HepG2 (cell line): ENCODE results near the gene ACSL3. TPM values are rescaled to one million over a fixed set of nuclear protein-coding genes. Genes with fewer than 3 reads are reported as not detected.

Source experiments
- ASH2L ChIP-seq: fragments of 300-600, 200-600 bp; sonication (generic); IDR thresholded peaks from 2 replicates; pipeline ENCODE4 v1.7.0; 2017; ENCODE audit warnings: low read depth, mild to moderate bottlenecking, moderate library complexity, mixed read lengths, low read length; ENCODE audit not compliant: insufficient read length
- DRAP1 ChIP-seq: IDR thresholded peaks from 2 replicates; pipeline ENCODE4 v1.6.1; 2016; ENCODE audit warnings: missing genetic modification reagents, missing compliant biosample characterization
- ETV6 ChIP-seq: sonication (generic); formaldehyde crosslinking; conservative IDR thresholded peaks from 2 replicates; pipeline ENCODE4 v1.4.0; 2020; ENCODE audit warnings: missing genetic modification reagents
- GATAD2A ChIP-seq: IDR thresholded peaks from 2 replicates; pipeline ENCODE4 v1.6.1; 2016
- HHEX ChIP-seq: IDR thresholded peaks from 2 replicates; pipeline ENCODE4 v1.6.1; 2016; ENCODE audit warnings: control low read depth
- KDM4B ChIP-seq: sonication (generic); formaldehyde crosslinking; IDR thresholded peaks from 2 replicates; pipeline ENCODE4 v1.4.0; 2020; ENCODE audit warnings: missing genetic modification reagents
- MBNL3 ChIP-seq: fragments of 250-450 bp; sonication (Bioruptor Pico); conservative IDR thresholded peaks from 2 replicates; pipeline ENCODE4 v1.8.0; 2022; ENCODE audit warnings: mild to moderate bottlenecking, inconsistent platforms
- MED13 ChIP-seq: sonication (generic); formaldehyde crosslinking; IDR thresholded peaks from 2 replicates; pipeline ENCODE4 v1.5.0; 2020; ENCODE audit warnings: missing genetic modification reagents
- NONO ChIP-seq, 2 experiments: fragments of 450-650 bp in 1 of 2; sonication (generic) in 1 of 2; formaldehyde crosslinking in 1 of 2; IDR thresholded peaks in 1 of 2; conservative IDR thresholded peaks in 1 of 2; 2 replicates each; pipeline versions ENCODE4 v1.6.1 to v1.8.0; 2017 to 2022; ENCODE audit warnings: mild to moderate bottlenecking in 1 of 2, missing genetic modification reagents in 1 of 2, moderate library complexity in 1 of 2
- RBM22 ChIP-seq: fragments of 200-400 bp; formaldehyde crosslinking; optimal IDR thresholded peaks from 2 replicates; pipeline ENCODE3; 2017; ENCODE audit warnings: mild to moderate bottlenecking, low read length, moderate library complexity
- RCOR2 ChIP-seq: IDR thresholded peaks from 2 replicates; pipeline ENCODE4 v1.6.1; 2016; ENCODE audit warnings: missing biosample characterization, missing genetic modification reagents
- SOX6 ChIP-seq, 2 experiments: fragments of 450-650 bp in 1 of 2; sonication (generic) in 1 of 2; formaldehyde crosslinking in 1 of 2; IDR thresholded peaks; 2 replicates each; pipeline versions ENCODE4 v1.4.0 to v1.6.1; 2017 to 2020; ENCODE audit warnings: antibody characterized with exemption in 1 of 2, mild to moderate bottlenecking in 1 of 2, missing genetic modification reagents in 1 of 2
- ZNF780A ChIP-seq: sonication (generic); formaldehyde crosslinking; IDR thresholded peaks from 2 replicates; pipeline ENCODE4 v1.8.0; 2022; ENCODE audit warnings: mild to moderate bottlenecking, missing genetic modification reagents, moderate library complexity
- ZNF790 ChIP-seq: sonication (generic); formaldehyde crosslinking; IDR thresholded peaks from 2 replicates; pipeline ENCODE4 v1.8.0; 2022; ENCODE audit warnings: missing genetic modification reagents, mild to moderate bottlenecking, borderline replicate concordance
- ZSCAN25 ChIP-seq: sonication (generic); formaldehyde crosslinking; IDR thresholded peaks from 2 replicates; pipeline ENCODE4 v1.8.0; 2022; ENCODE audit warnings: mild to moderate bottlenecking, missing genetic modification reagents
- polyA plus RNA-seq, 8 experiments: library from polyadenylated mRNA; depleted of rRNA in 3 of 8; stranded (reverse) in 7 of 8; unstranded in 1 of 8; fragments of >200 nt; fragmentation: Illumina TruSeq in 4 of 8; extraction: Trizol in 4 of 8; gene quantifications; 2 replicates each; pipeline versions ENCODE4 v1.2.1 to v1.2.3, GENCODE V29; 2011 to 2016; ENCODE audit warnings: low read depth in 4 of 8, missing spikeins in 1 of 8, mixed read lengths in 1 of 8; ENCODE audit not compliant: insufficient read depth in 1 of 8
- total RNA-seq, 5 experiments: library from RNA; depleted of rRNA; stranded (reverse); fragments of >200 nt; fragmentation: Illumina TruSeq; extraction: Trizol; gene quantifications; 2 replicates each; pipeline ENCODE4 v1.2.3, GENCODE V29; 2016; ENCODE audit warnings: low read depth in 1 of 5
- TF ChIP-seq, protein P1 (sequence below): sonication (generic); formaldehyde crosslinking; IDR thresholded peaks from 2 replicates; pipeline ENCODE4 v1.4.0; 2020; ENCODE audit warnings: mild to moderate bottlenecking, missing genetic modification reagents
- TF ChIP-seq, protein P2 (sequence below): sonication (generic); formaldehyde crosslinking; IDR thresholded peaks from 2 replicates; pipeline ENCODE4 v1.5.1; 2020; ENCODE audit warnings: mild to moderate bottlenecking, missing genetic modification reagents, moderate library complexity
- TF ChIP-seq, protein P3 (sequence below): sonication (generic); formaldehyde crosslinking; IDR thresholded peaks from 2 replicates; pipeline ENCODE4 v1.9.0; 2021; ENCODE audit warnings: mild to moderate bottlenecking, missing genetic modification reagents

ACSL3 gene
- total and polyA plus RNA-seq, 2 of the 13 experiments (the other 11 are each of a cell fraction or from before 2014, with no cell fraction given), result 305 to 365 TPM

- TF ChIP-seq ETV6 (CRISPR knock-in tag), result no peak
- peak; percentile 69 for TF ChIP-seq GATAD2A
- TF ChIP-seq KDM4B (CRISPR knock-in tag), result no peak
- TF ChIP-seq ASH2L, result no peak
- TF ChIP-seq NONO (IDR thresholded peaks at IDR 0.05), result no peak
- TF ChIP-seq NONO (CRISPR knock-in tag; conservative IDR thresholded peaks at IDR 0.05), result peak; percentile 50; the same call in 1 of the 2 replicates
- TF ChIP-seq, protein P1, sequence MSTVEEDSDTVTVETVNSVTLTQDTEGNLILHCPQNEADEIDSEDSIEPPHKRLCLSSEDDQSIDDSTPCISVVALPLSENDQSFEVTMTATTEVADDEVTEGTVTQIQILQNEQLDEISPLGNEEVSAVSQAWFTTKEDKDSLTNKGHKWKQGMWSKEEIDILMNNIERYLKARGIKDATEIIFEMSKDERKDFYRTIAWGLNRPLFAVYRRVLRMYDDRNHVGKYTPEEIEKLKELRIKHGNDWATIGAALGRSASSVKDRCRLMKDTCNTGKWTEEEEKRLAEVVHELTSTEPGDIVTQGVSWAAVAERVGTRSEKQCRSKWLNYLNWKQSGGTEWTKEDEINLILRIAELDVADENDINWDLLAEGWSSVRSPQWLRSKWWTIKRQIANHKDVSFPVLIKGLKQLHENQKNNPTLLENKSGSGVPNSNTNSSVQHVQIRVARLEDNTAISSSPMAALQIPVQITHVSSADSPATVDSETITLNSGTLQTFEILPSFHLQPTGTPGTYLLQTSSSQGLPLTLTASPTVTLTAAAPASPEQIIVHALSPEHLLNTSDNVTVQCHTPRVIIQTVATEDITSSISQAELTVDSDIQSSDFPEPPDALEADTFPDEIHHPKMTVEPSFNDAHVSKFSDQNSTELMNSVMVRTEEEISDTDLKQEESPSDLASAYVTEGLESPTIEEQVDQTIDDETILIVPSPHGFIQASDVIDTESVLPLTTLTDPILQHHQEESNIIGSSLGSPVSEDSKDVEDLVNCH (CRISPR knock-in tag), result no peak
- TF ChIP-seq DRAP1, result no peak
- no peak for TF ChIP-seq SOX6 (IDR thresholded peaks at IDR 0.05)
- peak; percentile 52; the same call in 1 of the 2 replicates for TF ChIP-seq SOX6 (CRISPR knock-in tag; IDR thresholded peaks at IDR 0.05)
- TF ChIP-seq, protein P2, sequence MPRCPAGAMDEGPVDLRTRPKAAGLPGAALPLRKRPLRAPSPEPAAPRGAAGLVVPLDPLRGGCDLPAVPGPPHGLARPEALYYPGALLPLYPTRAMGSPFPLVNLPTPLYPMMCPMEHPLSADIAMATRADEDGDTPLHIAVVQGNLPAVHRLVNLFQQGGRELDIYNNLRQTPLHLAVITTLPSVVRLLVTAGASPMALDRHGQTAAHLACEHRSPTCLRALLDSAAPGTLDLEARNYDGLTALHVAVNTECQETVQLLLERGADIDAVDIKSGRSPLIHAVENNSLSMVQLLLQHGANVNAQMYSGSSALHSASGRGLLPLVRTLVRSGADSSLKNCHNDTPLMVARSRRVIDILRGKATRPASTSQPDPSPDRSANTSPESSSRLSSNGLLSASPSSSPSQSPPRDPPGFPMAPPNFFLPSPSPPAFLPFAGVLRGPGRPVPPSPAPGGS, result no peak
- 0 out of 2 replicates have a peak, but pooled peaks have one; percentile 27 for TF ChIP-seq ZNF780A (CRISPR knock-in tag)
- peak; percentile 97 for TF ChIP-seq RBM22
- TF ChIP-seq, protein P3, sequence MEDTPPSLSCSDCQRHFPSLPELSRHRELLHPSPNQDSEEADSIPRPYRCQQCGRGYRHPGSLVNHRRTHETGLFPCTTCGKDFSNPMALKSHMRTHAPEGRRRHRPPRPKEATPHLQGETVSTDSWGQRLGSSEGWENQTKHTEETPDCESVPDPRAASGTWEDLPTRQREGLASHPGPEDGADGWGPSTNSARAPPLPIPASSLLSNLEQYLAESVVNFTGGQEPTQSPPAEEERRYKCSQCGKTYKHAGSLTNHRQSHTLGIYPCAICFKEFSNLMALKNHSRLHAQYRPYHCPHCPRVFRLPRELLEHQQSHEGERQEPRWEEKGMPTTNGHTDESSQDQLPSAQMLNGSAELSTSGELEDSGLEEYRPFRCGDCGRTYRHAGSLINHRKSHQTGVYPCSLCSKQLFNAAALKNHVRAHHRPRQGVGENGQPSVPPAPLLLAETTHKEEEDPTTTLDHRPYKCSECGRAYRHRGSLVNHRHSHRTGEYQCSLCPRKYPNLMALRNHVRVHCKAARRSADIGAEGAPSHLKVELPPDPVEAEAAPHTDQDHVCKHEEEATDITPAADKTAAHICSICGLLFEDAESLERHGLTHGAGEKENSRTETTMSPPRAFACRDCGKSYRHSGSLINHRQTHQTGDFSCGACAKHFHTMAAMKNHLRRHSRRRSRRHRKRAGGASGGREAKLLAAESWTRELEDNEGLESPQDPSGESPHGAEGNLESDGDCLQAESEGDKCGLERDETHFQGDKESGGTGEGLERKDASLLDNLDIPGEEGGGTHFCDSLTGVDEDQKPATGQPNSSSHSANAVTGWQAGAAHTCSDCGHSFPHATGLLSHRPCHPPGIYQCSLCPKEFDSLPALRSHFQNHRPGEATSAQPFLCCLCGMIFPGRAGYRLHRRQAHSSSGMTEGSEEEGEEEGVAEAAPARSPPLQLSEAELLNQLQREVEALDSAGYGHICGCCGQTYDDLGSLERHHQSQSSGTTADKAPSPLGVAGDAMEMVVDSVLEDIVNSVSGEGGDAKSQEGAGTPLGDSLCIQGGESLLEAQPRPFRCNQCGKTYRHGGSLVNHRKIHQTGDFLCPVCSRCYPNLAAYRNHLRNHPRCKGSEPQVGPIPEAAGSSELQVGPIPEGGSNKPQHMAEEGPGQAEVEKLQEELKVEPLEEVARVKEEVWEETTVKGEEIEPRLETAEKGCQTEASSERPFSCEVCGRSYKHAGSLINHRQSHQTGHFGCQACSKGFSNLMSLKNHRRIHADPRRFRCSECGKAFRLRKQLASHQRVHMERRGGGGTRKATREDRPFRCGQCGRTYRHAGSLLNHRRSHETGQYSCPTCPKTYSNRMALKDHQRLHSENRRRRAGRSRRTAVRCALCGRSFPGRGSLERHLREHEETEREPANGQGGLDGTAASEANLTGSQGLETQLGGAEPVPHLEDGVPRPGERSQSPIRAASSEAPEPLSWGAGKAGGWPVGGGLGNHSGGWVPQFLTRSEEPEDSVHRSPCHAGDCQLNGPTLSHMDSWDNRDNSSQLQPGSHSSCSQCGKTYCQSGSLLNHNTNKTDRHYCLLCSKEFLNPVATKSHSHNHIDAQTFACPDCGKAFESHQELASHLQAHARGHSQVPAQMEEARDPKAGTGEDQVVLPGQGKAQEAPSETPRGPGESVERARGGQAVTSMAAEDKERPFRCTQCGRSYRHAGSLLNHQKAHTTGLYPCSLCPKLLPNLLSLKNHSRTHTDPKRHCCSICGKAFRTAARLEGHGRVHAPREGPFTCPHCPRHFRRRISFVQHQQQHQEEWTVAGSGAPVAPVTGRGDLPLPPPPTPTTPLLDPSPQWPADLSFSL (CRISPR knock-in tag), result no peak
- TF ChIP-seq ZNF790 (CRISPR knock-in tag), result no peak
- peak; percentile 39; the same call in 1 of the 2 replicates for TF ChIP-seq RCOR2 (CRISPR knock-in tag)
- TF ChIP-seq MED13 (CRISPR knock-in tag), result no peak
- no peak for TF ChIP-seq HHEX (CRISPR knock-in tag)
- no peak for TF ChIP-seq ZSCAN25 (CRISPR knock-in tag)
- no peak for TF ChIP-seq MBNL3 (CRISPR knock-in tag)
Observed at GRCh38 chr2:222907790-222908441, 47.1 kb downstream of the ACSL3 start (continued).
